Fibroblast of lung (primary cell): ENCODE data around the gene SDK1. TPM values are rescaled to one million over a fixed set of nuclear protein-coding genes. Genes with fewer than 3 reads are reported as not detected.
A peak's percentile ranks its signal among the peaks of the same experiment; 100 is the strongest.

Experiments used
- DNase-seq, 2 donors: peaks; one replicate each; pipeline versions ENCODE4 v3.0.0 to v3.0.0-alpha.2; 2010; ENCODE audit warnings: low read depth in 2 of 2
- H2AFZ ChIP-seq: 2 replicates; pipeline ENCODE4 v1.5.1; 2012; ENCODE audit warnings: low read length, control low read depth, inconsistent platforms
- H3K27ac ChIP-seq: 2 replicates; pipeline ENCODE4 v1.5.1; 2011; ENCODE audit warnings: low read length, control low read depth; ENCODE audit not compliant: insufficient read depth
- H3K27me3 ChIP-seq: 2 replicates; pipeline ENCODE4 v1.5.1; 2011; ENCODE audit warnings: mild to moderate bottlenecking, low read length; ENCODE audit not compliant: control insufficient read depth, insufficient read depth
- H3K36me3 ChIP-seq: 2 replicates; pipeline ENCODE4 v1.5.1; 2011; ENCODE audit warnings: low read length; ENCODE audit not compliant: control insufficient read depth, insufficient read depth
- H3K4me1 ChIP-seq: 2 replicates; pipeline ENCODE4 v1.5.1; 2011; ENCODE audit warnings: low read length; ENCODE audit not compliant: control insufficient read depth, insufficient read depth; ENCODE audit errors: extremely low read depth
- H3K4me2 ChIP-seq: 2 replicates; pipeline ENCODE4 v1.5.1; 2011; ENCODE audit warnings: low read length, control low read depth; ENCODE audit not compliant: insufficient read depth; ENCODE audit errors: extremely low read depth
- H3K4me3 ChIP-seq, 4 experiments: fragments of 200-600 bp in 1 of 4; sonication (generic) in 1 of 4; replicated peaks in 1 of 4; 2 replicates each; pipeline ENCODE4 v1.5.1; 2011 to 2016; ENCODE audit warnings: low read length in 4 of 4, low read depth in 3 of 4, mild to moderate bottlenecking in 3 of 4, control low read depth in 2 of 4, inconsistent platforms in 1 of 4, mixed read lengths in 1 of 4; ENCODE audit not compliant: insufficient read depth in 1 of 4; ENCODE audit errors: control extremely low read depth in 1 of 4
- H3K79me2 ChIP-seq: 2 replicates; pipeline ENCODE4 v1.5.1; 2012; ENCODE audit warnings: mild to moderate bottlenecking, low read length, inconsistent platforms; ENCODE audit not compliant: control insufficient read depth, insufficient read depth
- H3K9ac ChIP-seq: 2 replicates; pipeline ENCODE4 v1.5.1; 2011; ENCODE audit warnings: mild to moderate bottlenecking, low read length, control low read depth; ENCODE audit not compliant: insufficient read depth
- H3K9me3 ChIP-seq: 2 replicates; pipeline ENCODE4 v1.5.1; 2012; ENCODE audit warnings: low read depth, low read length; ENCODE audit not compliant: control insufficient read depth, insufficient read depth
- H4K20me1 ChIP-seq: 2 replicates; pipeline ENCODE4 v1.5.1; 2011; ENCODE audit warnings: low read length; ENCODE audit not compliant: control insufficient read depth, insufficient read depth; ENCODE audit errors: extremely low read depth
- CTCF ChIP-seq, 2 donors: IDR thresholded peaks in 1 of 2; conservative IDR thresholded peaks in 1 of 2; 1 replicate in 1 of 2; 2 replicates in 1 of 2; pipeline ENCODE4 v1.5.1; 2011 to 2012; ENCODE audit warnings: low read length in 2 of 2, control low read depth in 1 of 2, inconsistent platforms in 1 of 2, low read depth in 1 of 2, mild to moderate bottlenecking in 1 of 2
- EZH2 ChIP-seq: IDR thresholded peaks from 2 replicates; pipeline ENCODE4 v1.5.1; 2012; ENCODE audit warnings: low read length, control low read depth, mild to moderate bottlenecking; ENCODE audit errors: missing control alignments
- polyA plus RNA-seq, 2 donors: library from polyadenylated mRNA; depleted of rRNA in 1 of 2; stranded (reverse) in 1 of 2; unstranded in 1 of 2; fragments of >200 nt; gene quantifications; 2 replicates each; pipeline ENCODE4 v1.2.1, GENCODE V29; 2011 to 2012; ENCODE audit warnings: missing spikeins in 1 of 2
- total RNA-seq: library from RNA; depleted of rRNA; stranded (reverse); fragments of >200 nt; gene quantifications from 2 replicates; pipeline ENCODE4 v1.2.1, GENCODE V29; 2014

The SDK1 gene
- total and polyA plus RNA-seq, 2 donors (not counting 1 experiment from before 2014, with no cell fraction given), result 1.0 to 8.6 TPM

DNA sequence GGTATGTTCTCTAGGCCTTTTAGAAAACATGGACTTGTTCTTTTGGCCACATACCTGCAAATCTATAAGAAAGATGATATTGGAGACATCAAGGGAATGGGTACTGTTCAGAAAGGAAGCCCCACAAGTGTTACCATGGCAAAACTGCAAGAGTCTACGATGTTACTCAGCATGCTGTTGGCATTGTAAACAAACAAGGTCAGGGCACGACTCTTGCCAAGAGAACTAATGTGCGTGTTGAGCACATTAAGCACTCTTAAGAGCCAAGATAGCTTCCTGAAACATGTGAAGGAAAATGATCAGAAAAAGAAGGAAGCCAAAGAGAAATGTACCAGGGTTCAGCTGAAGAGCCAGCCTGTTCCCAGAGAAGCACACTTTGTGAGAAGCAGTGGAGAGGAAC is 37.1 kb downstream of the SDK1 start:
- Histone ChIP-seq H3K27me3 (no peaks in the 10 kb centered on the region), H4K20me1 (no peaks in the 10 kb centered on the region), H3K27ac (no peak overlapping the region), H3K79me2 (no peaks in the 10 kb centered on the region), H3K9me3 (no peaks in the 10 kb centered on the region), H3K4me2 (no peak overlapping the region), H3K36me3 (no peaks in the 10 kb centered on the region), H3K4me1 (no peaks in the 10 kb centered on the region), H3K9ac (no peak overlapping the region), H3K4me3 (no peak overlapping the region), H2AFZ (no peak overlapping the region)
- no peak for TF ChIP-seq EZH2
- TF ChIP-seq CTCF (conservative IDR thresholded peaks at IDR 0.05 in 1 of 2, IDR thresholded peaks at IDR 0.05 in 1 of 2; ENCODE audit: low read depth in 1 of 2, low read length in 2 of 2), result no peak
- peak in 1 of 2 donors; percentile 50 for DNase-seq

- no peaks in the 10 kb centered on the region for H3K79me2 ChIP-seq
- no peaks in the 10 kb centered on the region for H3K4me1 ChIP-seq
- no peak overlapping the region for H3K9ac ChIP-seq
- H3K4me3 ChIP-seq, result no peak overlapping the region
- H3K4me2 ChIP-seq, result no peak overlapping the region
- no peak overlapping the region for H2AFZ ChIP-seq
- H4K20me1 ChIP-seq, result no peaks in the 10 kb centered on the region
- no peak overlapping the region for H3K27ac ChIP-seq
- TF ChIP-seq EZH2 (no peak), CTCF (conservative IDR thresholded peaks at IDR 0.05 in 1 of 2, IDR thresholded peaks at IDR 0.05 in 1 of 2; ENCODE audit: low read depth in 1 of 2, low read length in 2 of 2) (no peak)
- H3K27me3 ChIP-seq, result no peaks in the 10 kb centered on the region
- no peaks in the 10 kb centered on the region for H3K36me3 ChIP-seq
- no peak for DNase-seq
- no peaks in the 10 kb centered on the region for H3K9me3 ChIP-seq
Measured at GRCh38 chr7:3345699-3346481, 44.8 kb downstream of the SDK1 start.

- no peaks in the 10 kb centered on the region for H4K20me1 ChIP-seq
- no peak overlapping the region for H2AFZ ChIP-seq
- no peak overlapping the region for H3K27ac ChIP-seq
- TF ChIP-seq EZH2, result no peak
- no peak for TF ChIP-seq CTCF (conservative IDR thresholded peaks at IDR 0.05 in 1 of 2, IDR thresholded peaks at IDR 0.05 in 1 of 2; ENCODE audit: low read depth in 1 of 2, low read length in 2 of 2)
- H3K4me2 ChIP-seq, result no peak overlapping the region
- no peaks in the 10 kb centered on the region for H3K27me3 ChIP-seq
- H3K4me3 ChIP-seq, result no peak overlapping the region
- no peaks in the 10 kb centered on the region for H3K79me2 ChIP-seq
- DNase-seq, result peak in 1 of 2 donors; percentile 10
- H3K4me1 ChIP-seq, result no peaks in the 10 kb centered on the region
- no peak overlapping the region for H3K9ac ChIP-seq
- H3K9me3 ChIP-seq, result no peaks in the 10 kb centered on the region
- H3K36me3 ChIP-seq, result no peaks in the 10 kb centered on the region
Measured at GRCh38 chr7:3349126-3349525, 48.1 kb downstream of the SDK1 start.
